Glomerular visceral epithelial cell (primary cell): ENCODE measurements around the gene RANBP6.

Source experiments
- DNase-seq: peaks from one replicate; pipeline ENCODE4 v3.0.0-alpha.2; 2016; ENCODE audit errors: extremely low spot score

The RANBP6 gene

DNA sequence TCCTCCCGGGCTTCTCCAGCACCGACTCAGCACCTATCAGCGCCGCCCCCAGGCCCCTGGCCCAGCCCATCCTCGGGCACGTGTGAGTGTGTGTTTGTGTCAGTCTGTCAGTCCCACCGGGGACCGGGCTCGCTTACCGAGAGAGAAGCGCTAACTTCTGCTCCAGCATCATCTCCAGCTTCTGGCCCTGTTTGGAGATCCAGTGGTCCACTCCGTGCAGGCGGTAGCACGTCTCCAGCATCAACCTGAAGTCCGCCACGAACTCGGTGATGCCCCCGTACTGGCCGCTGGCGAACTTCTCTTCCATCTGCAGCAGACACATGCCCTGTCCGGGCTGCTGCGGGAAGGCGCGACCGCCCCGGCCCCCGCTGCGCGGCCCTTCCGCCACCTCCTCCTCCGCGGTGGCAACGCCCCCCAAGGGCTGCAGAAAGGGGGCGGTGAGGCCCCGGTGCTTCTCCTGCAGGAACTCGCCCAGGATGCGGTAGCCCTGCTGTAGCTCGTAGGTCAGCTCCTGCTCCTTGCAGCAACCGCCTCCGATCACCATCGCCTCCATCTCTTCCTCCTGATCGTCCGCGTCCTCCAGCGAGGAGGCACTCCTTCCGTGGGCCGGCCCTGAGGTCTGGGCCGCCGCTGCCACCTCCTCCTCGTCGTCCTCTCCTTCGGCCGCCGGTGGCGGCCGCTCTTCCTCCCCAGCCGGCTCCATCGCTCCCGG, 8.2 kb downstream of the RANBP6 start:
- peak; percentile 88 for DNase-seq

DNA sequence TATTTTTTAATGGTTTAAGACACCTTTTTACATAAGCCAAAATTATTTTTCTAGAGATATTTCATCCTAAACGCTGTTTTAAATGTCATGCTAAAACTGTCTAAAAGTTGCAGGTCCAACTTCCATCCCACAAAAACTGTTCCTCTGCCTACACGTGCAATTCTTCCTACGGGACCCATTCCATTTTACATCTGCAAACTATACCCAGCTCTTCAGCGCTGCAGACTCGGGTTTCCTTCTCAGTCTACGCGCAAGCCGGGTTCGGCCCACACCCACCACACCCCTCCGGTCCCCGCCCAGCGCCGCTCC, 8.7 kb downstream of the RANBP6 start:
- no peak for DNase-seq

DNA sequence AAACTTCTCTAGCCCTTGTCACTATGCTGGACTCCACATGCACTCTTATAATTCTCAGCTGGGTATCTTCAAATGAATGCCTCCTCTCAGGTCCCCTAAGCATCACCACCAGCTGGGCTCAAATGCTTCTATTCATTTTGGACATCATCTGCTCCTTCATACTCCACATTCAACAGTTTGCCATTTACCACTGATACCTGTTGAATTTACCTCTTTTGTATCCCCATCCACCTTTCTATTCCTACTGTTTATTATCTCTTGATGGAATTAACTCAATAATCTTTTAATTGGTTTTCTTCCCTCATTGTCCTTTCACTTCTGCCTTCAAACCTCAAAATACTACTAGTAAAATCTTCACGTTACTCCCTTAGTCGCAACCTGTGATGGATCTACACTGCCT, 14.5 kb downstream of the RANBP6 start:
- DNase-seq: no peak

DNA sequence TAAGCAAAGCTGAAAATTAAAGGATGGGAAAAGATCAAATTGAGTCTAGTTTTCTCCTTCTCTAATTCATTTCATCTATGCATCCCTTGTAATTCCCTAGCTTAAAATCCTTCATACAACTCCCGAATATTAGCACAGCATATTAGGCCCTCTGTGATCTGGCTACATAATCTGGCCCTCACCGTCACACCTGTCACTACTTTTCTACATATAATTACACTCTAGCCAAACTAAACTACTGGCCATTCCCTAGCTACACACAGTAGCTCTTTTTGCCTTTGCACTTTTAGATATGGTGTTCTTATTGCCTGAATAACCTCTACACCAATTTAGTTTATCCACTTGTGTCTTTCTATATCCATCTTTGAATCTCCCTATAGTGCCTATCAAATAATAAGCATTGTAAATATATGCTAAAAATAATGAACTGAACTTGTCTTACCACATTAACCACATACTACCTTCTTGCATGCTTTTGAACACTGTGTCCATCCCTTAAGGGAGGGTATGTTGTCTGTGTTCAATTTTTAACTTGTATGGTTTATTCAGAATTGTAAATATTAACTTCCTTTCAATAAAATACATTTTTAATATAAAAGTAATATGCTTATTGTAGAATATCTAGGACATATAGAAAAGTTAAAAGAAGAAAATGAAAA, 15.9 kb downstream of the RANBP6 start:
- DNase-seq: no peak

DNA sequence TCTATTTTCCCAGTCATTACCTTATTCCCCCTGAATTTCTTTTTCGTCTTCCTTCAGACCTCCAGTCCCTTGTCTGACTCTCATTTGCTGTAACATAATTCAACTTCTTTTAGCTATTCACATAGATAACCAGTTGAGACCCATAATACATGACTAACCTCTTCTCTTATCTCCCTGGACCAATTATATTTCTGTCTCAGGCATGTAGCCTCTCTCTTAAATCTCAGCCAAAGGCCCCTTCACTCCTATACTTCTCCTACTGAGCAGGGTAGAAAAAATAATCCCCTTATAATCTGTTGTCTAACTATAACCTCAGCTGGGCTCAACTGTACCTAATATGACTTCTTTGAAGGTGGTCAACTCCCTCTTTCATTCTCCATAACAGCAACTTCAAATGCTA, 20.9 kb downstream of the RANBP6 start:
- DNase-seq: no peak

DNA sequence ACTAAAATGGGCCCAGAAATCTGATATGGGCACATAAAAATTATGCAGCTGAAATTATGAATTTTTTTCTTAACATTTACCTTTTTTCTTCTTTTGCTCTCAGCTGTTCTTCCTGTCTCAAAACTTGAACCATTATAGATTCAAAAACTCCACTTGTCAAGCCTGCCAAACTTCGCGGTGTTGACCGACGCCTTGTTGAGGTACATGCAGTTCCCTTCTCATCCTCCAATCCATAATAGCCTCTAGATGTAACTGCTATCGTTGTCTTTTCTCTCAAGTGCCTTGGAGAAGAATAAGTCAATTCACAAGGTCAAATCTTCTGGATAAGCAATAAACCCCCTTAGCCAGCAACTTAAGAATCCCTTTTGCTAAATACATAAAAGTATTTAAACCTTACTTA, 27.2 kb downstream of the RANBP6 start:
- no peak for DNase-seq

DNA sequence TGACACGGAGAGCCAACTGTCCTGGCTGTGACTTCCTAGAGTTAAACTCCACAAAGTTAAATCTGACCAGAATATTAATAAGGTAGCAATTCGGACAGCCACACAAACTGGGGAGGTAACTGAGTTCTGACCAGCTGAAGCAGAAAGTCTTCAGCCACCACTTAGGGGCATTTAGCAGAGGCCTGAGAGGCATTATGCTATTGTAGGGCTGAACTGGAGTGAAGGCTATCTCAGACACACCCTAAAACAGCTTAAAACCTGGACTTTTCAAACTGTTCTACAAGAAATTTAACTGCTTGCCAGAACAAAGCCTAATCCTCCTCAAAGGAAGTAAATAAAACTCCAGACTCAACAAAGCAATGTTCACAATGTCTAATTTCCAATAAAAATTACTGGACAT, 32.4 kb downstream of the RANBP6 start:
- DNase-seq: no peak

DNA sequence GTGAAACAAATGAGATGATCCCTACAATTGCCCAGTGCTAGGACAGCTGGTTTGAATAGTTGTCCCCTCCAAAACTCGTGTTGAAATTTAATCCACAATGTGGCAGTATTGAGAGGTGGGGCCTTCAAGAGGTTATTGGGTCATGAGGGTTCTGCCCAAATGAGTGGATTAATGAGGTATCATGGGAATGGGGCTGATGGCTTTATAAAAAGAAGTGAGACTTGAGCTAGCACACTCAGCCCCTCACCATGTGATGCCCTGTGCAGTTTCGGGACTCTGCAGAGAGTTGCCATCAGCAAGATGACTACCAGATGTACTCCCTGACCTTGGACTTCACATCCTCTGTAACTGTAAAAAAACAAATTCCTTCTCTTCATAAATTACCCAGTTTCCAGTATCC, 33.1 kb downstream of the RANBP6 start:
- DNase-seq: no peak

DNA sequence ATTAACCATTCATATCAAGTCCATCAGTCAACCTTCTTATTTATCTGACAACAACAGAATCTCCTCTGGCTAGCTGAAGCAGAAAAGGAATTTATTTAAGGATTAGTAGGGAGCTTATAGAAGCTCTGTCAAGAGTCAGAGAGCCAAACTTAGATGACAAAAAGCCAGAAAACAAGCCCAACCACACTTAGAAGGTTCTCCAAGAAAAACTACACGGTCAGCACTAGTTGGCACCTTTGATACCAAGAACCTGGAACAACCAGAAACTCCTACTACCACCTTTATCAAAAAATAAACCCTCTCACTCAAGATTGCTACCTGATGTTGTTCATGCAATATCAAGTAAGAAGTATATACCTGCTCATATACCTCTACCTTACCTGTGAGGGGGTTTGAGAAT, 36.9 kb downstream of the RANBP6 start:
- DNase-seq: no peak

DNA sequence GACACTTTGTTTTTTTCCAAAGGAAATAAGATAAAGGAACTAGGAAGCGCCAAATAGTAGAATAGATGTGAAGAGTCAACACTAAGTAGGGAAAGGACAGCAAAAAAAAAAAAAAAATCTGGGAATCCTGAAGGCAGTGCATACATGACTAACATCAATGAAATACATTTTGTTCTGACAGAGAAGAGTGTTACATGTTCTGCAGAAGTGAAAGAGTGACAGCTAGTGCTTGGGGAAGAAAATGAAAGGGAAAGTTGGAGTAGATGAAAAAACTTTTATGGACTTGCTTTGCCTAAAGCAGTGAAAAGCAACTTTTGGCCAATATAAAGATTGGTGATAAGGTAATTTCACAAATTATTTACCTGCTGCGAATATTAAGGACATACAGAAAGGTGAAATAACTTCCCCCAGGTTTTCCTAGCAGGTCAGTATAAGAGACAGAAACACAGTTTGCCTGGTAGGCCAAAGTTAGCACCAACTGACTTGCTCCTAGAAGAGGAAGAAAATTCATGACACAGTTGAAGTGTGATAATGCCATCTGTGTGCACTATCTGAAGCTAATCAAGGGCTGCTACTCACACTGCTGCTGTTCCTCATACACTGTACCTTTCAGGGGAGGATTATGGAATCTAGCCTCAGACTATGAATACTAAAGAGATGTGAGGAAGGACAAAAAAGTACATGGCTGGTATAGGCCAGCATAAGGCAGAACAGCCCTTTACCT, 38.6 kb downstream of the RANBP6 start:
- no peak for DNase-seq

DNA sequence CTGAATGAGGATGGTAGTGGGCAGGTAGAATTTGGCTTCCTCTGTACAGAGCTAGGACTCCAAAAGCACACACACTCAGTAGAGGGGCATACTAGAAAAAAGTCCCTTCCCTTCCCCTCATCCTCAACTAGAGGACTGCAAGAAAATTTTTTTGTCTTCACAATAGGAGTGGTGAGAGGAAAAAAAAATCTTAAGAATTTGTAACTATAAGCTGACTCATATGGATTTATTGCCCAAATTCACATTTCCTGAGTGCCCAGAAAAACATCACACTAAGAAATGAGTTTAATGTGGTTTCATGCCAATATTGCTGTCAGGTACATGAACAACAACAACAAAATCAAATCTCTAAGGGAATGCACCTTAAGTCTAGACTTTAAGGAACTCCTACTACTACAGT, 43.7 kb downstream of the RANBP6 start:
- DNase-seq: no peak
